HPDE6-E6E7 (cell line): ENCODE measurements around the gene BAIAP3.

Source experiments
- DNase-seq: peaks from one replicate; pipeline ENCODE4 v3.0.0; 2011; ENCODE audit warnings: missing footprints; ENCODE audit errors: extremely low spot score

The BAIAP3 gene

GRCh38 chr16:1299868-1300203, 33.6 kb upstream of the BAIAP3 start:
- DNase-seq = no peak

DNA sequence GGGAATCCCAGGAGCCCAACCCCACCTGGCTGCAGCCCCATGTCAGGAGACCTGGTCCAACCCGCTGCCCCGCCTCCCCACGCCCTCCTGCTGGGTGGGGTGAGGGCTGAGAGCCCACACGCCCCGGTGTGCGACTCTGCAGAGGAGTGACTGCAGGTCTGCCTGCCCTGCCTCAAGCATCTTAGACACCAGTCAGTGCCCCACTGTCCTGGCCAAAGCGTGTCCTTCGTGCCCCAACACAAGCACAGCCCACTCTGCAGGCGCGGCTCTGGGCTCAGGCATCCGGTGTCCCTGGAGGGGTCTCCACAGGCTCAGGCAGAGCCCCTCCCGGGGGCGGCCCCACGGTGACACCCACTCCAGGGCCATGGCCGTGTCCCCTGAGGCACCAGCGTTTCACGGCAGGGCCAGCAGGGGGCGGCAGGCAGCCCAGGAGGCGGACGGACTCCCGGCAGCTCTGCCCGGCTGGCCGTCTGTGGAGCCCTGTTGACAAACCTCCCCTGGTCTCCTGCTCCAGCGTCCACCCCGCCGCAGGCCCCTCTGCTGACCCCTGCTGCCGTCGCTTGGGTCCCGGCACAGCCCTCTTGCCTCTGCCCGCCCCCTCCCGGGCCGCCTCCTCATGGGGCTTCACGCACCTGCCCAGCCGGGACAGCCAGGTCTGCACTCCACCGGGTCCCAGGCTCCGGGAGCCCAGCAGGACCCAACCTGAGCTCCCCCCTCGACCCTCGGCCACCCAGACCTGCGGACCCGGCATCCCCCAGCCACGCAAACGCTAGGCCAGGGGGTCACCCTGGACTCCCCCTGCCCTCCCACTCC, 32.6 kb upstream of the BAIAP3 start:
- DNase-seq = no peak

- DNase-seq = no peak
These were observed 31.9 kb upstream of the BAIAP3 start for GRCh38 chr16:1301562-1301961.

DNA sequence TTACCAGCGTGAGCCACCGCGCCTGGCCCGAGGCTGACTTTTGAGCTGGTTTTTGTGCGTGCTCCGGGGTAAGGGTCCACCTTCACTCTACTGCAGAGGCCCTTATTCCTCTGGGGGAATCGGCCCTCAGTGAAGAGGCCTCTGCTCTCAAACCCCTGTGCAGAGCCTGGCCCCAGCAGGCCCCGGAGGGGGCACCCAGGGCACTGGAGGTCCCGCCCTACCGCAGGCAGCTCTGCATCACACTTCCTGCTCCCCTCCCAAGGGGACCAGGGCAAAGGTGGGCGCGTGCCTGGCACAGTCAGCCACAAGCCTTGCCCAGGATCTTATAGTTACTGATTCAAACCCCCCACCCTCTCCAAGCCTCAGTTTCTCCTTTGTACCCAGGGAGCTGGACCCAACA, 27.6 kb upstream of the BAIAP3 start:
- no peak for DNase-seq

DNA sequence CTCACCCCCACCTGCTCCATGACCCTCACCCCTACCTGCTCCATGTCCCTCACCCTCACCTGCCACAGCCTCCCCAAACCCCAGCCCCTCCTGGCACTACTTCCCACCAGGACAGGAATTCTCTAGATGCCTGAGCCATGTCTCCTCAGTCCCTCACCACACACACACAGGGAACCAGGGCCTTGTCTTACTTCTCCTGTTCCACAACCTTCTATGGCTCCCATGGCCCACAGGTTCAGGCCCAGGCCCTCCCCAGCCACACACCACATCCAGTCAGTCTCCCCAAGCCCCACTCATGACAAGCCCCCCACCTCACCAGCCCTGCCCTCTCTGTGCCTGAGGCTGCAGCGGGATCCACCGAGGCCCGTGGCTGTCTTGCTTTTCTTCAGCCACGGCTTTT, 27.1 kb upstream of the BAIAP3 start:
- no peak for DNase-seq

GRCh38 chr16:1308036-1308976, 25.1 kb upstream of the BAIAP3 start:
- peak; percentile 49 for DNase-seq

DNA sequence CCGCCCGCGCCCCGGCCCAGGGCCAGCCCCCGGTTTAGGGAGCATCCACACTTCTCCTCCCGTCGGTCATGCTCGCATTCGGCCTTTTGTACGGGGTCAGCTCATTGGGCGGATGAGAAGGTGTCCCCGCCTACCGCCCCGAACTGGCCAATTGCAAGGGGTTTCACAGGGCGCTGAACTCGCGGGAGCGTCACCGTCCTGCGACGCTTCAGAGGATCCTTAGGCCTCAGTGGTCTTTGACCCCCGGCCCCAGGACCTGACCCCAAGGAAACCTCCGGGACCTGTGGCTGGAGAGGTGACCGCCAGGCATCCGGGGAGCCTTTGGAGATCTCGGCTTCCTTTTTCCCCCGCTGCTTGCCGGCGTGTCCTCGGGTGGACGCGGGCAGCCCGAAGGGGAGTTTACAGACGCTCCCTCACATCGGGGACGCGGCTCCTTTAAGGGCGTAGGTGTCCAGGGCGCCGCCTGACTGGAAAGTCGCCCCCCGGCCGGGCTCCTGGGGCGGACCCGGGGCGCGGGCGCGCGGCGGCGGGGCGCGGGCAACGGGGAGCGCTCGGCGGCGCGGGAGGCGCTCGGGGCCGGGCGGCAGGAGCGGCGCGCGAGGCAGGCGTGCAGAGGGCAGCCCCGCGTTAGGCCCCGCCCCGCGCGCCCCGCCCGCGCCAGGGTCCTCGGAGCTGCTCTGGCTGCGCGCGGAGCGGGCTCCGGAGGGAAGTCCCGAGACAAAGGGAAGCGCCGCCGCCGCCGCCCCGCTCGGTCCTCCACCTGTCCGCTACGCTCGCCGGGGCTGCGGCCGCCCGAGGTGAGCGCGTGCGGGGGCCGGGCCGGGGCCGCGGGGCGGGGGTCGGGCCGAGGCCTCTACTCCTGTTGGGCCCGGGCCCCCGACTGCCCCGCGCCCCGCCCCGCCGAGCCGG, 24.2 kb upstream of the BAIAP3 start, which contains the start of gene UBE2I:
UBE2I (plus strand) TSS at position 660 of the 909 bp plus-strand sequence. CDS start 4,395 bp downstream, outside the sequence.
- peak; percentile 88 for DNase-seq

GRCh38 chr16:1309888-1310831, 23.3 kb upstream of the BAIAP3 start:
- no peak for DNase-seq

DNA sequence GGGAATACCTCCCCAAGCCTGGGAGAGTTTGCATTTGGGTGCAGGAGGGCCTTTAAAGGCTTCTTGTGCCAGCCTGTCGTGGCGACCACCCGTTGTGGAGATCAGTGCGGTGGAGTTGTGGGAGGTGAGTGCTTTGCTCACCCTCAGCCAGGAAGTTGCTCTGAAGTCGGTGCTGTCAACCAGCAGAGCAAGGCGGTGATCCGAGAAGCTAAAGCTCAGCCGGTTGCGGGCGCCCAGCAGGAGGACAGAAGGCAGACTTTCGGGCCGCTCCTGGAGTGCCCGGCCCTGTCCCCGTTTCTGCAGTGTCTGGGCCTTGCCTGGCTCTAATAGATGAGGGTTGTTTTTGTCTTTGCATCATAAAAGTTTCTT, 22.6 kb upstream of the BAIAP3 start:
- DNase-seq = no peak

- DNase-seq = no peak
These were observed 22.2 kb upstream of the BAIAP3 start for GRCh38 chr16:1311212-1311737.

DNA sequence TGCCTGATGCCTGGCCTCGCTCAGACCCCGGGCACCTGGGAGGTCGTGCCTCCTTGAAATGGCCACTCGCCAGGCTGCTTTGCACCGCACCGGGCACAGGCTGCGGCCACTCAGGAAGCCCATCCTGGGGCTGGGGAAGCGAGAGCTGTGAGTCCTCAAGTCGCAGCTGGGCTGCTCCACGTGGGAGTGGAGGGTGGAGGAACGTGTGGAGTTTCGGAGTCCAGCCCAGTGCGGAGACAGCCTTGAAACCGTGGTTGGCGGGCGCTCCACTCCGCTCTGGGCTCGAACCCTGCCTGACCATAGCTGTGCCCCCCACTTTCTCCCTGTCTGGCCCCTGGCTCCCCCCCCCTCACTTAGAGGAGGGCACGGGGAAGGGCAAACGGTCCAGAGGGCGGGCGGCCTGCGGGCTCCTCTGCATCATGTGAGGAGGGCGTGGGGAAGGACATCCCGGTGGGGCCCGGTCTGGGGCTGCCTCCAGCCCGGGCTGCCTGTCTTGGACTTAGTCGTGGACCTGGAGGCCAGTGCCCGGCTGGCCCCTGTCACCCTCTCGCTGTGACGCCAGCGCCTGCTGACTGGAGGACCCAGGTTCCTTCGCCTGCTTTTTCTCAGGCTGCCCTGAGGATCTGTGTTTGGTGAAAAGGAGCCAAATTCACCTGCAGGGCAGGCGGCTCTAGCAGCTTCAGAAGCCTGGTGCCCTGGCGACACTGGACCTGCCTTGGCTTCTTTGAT, 21.5 kb upstream of the BAIAP3 start:
- DNase-seq = no peak

GRCh38 chr16:1312467-1312816, 21.0 kb upstream of the BAIAP3 start:
- DNase-seq = no peak

- no peak for DNase-seq
These were observed 20.5 kb upstream of the BAIAP3 start for GRCh38 chr16:1312903-1313302.

DNA sequence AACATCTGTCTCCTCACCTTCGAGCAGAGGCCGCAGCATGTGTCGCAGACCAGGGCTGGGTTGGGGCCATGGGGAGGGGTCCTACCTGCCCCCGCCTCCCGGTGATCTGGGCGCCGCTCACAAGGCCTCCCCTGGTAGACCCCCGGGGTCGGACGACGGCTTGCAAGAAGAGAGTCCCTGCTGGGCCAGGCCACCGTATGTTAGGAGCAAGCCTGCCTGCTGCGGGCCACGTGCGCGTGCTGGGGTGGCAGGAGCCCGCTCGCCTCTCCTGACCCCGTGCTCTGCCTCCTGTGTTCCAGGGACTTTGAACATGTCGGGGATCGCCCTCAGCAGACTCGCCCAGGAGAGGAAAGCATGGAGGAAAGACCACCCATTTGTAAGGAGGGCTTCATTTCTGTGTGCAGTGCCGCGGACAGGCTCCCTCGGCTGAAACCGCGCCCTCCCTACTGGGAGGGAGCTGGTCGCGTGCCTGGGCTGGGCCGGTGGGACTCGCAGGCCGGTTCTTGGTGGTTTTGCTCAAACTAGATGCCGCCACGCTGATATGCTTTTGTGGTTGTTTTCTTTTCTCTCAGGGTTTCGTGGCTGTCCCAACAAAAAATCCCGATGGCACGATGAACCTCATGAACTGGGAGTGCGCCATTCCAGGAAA, 19.6 kb upstream of the BAIAP3 start:
- no peak for DNase-seq

GRCh38 chr16:1314399-1315068, 18.9 kb upstream of the BAIAP3 start:
- DNase-seq = no peak

DNA sequence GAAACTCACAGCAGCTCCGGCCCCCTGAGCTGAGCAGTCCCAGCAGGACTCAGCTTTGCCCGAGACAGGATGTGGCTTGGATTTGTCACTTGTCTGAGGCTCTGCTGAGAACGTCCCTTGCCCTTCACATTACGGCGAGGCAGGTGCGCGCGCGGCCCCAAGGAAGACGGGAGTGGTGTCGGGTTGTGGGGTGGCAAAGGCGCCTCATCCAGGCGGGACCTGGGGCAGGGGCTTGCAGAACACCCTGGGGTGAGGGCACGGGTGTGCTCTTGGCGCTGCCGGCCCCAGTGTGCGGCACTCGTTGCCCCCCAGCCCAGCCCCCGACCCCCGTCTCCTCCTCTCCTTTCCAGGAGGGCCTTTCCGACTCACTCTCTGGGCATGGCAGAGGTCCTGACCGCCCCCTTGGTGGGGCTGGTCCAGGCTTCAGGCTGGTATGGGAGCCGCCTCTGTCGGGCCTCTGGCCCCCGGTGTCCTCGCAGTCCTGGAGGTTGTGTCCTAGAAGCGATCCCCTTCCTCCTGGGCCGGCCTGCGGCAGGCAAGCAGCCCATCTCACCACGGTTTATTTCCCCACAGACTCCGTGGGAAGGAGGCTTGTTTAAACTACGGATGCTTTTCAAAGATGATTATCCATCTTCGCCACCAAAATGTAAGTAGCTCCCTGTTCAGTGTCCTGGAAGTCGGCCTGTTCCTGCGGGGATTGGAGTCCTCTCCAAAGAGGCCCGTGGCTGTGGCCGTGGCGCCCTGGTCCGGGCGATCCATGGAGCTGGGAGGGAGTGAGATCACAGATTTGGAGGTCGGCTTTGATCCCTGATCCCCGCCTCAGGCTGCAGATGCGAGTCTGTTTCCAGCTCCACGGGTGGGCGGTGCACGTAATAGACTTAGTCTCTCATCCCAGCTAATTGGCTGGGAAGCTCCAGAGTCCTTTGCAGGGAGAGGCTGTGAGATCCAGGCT, 18.1 kb upstream of the BAIAP3 start:
- no peak for DNase-seq

- DNase-seq = no peak
These were observed 17.4 kb upstream of the BAIAP3 start for GRCh38 chr16:1316033-1316405.
